GM08714 (cell line): ENCODE results near the gene U2SURP.
"Not testable (repeated sequence)": the region's sequence is repeated elsewhere in the genome, so short reads cannot be mapped to it uniquely, and the experiment has no call there.

Experiments
- H3K4me3 ChIP-seq: fragments of 200-500 bp; sonication (Bioruptor generic); 2 replicates; pipeline ENCODE4 v1.5.1; 2014; ENCODE audit warnings: mild to moderate bottlenecking, low read length, inconsistent platforms
- ZNF274 ChIP-seq: IDR thresholded peaks from 2 replicates; pipeline ENCODE4 v1.6.1; 2012; ENCODE audit warnings: mild to moderate bottlenecking, low read depth, low read length

U2SURP gene

GRCh38 chr3:142968319-142969025 lies 32.9 kb upstream of the U2SURP start:
- no peak for TF ChIP-seq ZNF274
- H3K4me3 ChIP-seq: no peak overlapping the region

DNA sequence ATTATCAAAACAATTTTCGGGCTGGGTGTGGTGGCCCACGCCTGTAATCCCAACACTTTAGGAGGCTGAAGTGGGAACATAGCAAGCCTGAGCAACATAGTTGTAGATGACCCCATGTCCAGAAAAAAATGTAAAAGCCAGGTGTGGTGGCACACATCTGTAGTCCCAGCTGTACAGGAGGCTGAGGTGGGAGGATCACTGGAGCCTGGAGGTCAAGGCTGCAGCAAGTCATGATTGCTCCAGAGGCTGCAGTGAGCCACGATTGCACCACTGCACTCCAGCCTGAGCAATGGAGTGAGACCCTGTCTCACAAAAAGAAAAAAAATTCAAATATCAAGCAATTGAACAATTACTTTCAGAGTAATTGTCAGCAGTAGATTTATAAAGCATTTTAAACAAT lies 29.9 kb upstream of the U2SURP start:
- no peak overlapping the region for H3K4me3 ChIP-seq
- TF ChIP-seq ZNF274: no peak

DNA sequence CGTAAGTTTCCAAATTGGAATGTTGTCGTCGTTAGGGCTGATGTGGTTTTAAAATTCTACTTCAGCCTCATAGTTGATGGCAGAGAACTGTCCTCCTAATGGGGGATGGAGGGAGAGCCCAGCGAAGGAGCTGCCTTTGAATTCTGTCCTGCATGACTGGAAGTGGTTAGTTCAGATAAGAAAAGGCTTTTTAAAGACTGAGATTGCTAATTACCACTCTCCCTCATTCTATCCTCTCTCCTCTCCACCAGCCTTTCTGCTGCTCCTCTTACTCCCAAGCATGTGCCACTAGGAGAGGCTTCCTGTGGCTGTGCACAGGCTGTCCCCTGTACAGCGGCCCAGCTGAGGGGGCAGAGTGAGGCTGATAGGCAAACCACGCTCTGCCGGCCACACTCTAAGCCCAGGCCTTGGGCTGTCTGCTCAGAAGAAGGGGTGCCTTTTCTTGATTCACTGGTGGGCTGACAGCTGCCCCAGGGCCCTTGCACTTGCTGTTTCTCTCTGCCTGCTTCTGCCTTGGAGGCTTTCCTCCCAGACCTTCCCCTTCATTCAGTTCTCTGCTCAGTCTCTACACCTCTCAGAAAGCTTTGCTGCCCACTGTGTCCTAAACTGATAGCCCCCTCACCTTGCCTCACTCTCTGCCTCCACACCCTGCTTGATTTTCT lies 29.1 kb upstream of the U2SURP start:
- no peak for TF ChIP-seq ZNF274
- H3K4me3 ChIP-seq: no peak overlapping the region

DNA sequence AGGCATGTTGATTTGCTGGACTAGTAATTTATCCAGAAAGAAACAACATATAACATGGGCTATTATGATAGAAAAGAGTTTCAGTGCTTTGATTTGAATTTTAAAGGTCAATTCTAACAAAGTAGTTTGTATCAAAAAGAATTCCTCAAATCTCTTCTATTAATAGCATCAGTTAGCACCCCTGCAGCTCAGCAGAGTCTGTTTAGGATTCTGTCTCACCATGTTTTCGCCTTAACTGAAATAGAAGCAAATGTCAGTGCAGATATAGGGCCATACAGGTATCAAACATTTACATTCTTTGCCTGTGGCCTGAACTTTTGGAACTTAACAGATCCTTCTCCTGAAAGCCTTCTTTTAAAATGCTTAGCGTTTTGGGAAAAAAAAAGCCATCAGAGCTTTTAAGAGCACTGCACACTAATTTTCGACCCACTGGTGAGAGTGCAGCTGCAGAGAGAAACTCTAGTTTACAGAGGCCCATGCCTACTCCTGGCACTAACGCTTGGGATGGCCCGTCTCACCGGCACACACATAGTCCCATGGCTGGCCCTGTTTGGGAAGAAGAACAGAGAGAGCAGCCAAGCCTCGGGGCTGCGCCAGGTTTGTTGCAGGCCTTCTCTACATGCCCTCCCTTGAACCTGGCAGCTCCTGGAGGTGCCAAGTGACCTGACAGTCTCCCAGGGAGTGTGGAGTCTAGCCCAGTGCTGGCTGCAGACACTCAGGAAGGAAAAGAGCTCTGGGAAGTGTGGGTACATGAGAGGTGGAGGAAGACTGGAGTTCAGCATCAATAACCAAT lies 28.0 kb upstream of the U2SURP start:
- H3K4me3 ChIP-seq: no peak overlapping the region
- no peak for TF ChIP-seq ZNF274

- TF ChIP-seq ZNF274: no peak
- no peak overlapping the region for H3K4me3 ChIP-seq
These were observed 25.9 kb upstream of the U2SURP start for GRCh38 chr3:142975316-142975995.

DNA sequence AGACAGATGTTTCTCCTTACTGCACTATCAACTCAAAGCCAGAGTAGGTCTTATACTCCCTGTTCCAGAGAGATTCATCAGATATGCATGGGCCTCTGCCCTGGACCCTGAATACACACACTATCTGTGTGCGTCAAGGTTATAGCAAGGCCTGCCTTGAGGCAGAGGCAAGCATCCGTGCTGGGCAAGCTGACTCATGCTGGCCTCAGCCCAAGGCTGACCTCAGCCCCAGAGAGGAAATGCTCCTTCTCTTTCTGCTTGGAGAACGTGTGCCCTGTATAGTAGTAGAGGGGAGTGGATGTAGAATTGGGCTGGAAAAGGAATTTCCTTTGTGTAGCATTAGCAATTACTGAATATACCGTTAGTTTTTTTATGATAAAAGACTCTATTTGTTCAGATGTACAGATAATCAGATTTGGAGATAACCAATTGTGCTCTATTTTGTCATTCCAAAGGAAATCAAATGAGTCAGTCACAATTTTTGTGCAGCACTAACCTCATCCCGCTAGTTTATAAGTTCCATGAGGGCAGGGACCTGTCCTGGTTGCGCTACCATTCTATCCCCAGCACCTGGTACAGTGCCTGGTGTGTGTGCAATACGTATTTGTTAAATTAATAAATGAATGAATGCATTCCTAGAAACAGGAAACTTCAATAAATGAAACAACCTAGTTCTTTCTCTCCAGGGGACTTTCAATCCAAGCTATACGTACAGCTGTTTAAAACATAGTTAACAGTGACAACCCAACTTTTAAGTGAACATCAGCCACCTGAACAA lies 24.6 kb upstream of the U2SURP start:
- H3K4me3 ChIP-seq: no peak overlapping the region
- TF ChIP-seq ZNF274: no peak

DNA sequence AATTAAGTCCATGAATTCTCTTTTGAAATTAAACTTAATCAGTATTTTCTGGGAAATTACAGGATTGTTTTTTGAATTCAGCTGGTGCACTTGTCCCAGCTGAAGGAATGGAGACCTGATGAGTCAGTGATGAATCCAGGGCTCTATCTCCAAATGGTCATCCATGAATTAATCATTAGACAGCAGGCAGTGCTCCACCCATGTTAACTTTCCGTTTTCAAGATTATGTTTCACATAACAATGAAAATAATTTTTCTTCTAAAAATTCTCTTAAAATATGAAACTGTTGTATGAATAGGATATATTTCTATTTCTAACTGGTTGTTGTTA lies 24.0 kb upstream of the U2SURP start:
- no peak overlapping the region for H3K4me3 ChIP-seq
- TF ChIP-seq ZNF274: no peak

DNA sequence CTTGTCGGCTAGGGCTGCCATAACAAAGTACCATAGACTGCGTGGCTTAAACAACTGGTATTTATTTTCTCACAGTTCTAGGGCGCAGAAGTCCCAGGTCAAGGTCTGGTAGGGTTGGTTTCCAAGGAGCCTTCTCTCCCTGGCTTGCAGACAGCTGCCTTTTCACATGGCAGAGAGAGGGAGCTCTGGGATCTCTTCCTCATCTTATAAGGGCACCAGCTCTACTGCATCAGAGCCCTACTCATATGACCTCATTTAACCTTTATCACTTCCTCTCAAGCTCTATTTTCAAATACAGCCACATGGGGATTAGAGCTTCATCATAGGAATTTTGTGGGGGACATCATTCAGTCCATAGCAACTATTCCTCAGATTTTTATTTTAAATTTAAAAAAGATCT lies 20.3 kb upstream of the U2SURP start:
- H3K4me3 ChIP-seq: no peak overlapping the region
- TF ChIP-seq ZNF274: no peak

GRCh38 chr3:142982038-142982773 lies 19.2 kb upstream of the U2SURP start:
- no peak overlapping the region for H3K4me3 ChIP-seq
- no peak for TF ChIP-seq ZNF274

- TF ChIP-seq ZNF274: no peak
- no peak overlapping the region for H3K4me3 ChIP-seq
These were observed 18.1 kb upstream of the U2SURP start for GRCh38 chr3:142983318-142983717.

- TF ChIP-seq ZNF274: no peak
- no peak overlapping the region for H3K4me3 ChIP-seq
These were observed 17.1 kb upstream of the U2SURP start for GRCh38 chr3:142984255-142984654.

- TF ChIP-seq ZNF274: no peak
- H3K4me3 ChIP-seq: no peak overlapping the region
These were observed 14.2 kb upstream of the U2SURP start for GRCh38 chr3:142987080-142987700.

- no peak overlapping the region for H3K4me3 ChIP-seq
- TF ChIP-seq ZNF274: no peak
These were observed 13.7 kb upstream of the U2SURP start for GRCh38 chr3:142987707-142988106.

GRCh38 chr3:142988221-142988620 lies 13.1 kb upstream of the U2SURP start:
- H3K4me3 ChIP-seq: not testable (repeated sequence)

GRCh38 chr3:142988826-142989225 lies 12.5 kb upstream of the U2SURP start:
- not testable (repeated sequence) for H3K4me3 ChIP-seq
